Panc1 (cell line): ENCODE data around the gene CYP4B1. TPM values are rescaled to one million over a fixed set of nuclear protein-coding genes. Genes with fewer than 3 reads are reported as not detected.

ENCODE experiments used
- ATAC-seq: fragments of 200-7000 bp; cut with Tn5 transposase; 2 replicates; pipeline ENCODE4 v1.9.1; 2020; ENCODE audit warnings: mild to moderate bottlenecking, moderate library complexity
- BruUV-seq: library from RNA; stranded (reverse); fragments of 400-500 nt; replicated peaks from 2 replicates; lab custom pipeline; 2021; lab: Mats Ljungman, UMichigan
- CTCF ChIA-PET: fragments of 300-600 bp; sonication (Branson Sonifier 250); formaldehyde crosslinking; loops from one replicate; lab custom pipeline; 2022; ENCODE audit warnings: antibody characterized with exemption; lab: Charles Lee
- POLR2A ChIA-PET: fragments of 300-600 bp; sonication (Branson Sonifier 250); formaldehyde crosslinking; loops from one replicate; lab custom pipeline; 2022; ENCODE audit warnings: antibody characterized with exemption; lab: Charles Lee
- DNase-seq: peaks from one replicate; pipeline ENCODE4 v3.0.0-alpha.2; 2010; ENCODE audit warnings: low read depth, low spot score
- H3K27ac ChIP-seq: 2 replicates; pipeline ENCODE4 v1.5.1; 2011; ENCODE audit warnings: mild to moderate bottlenecking, low read length, inconsistent platforms
- H3K27me3 ChIP-seq: fragments of 200-500 bp; sonication (Bioruptor generic); 2 replicates; pipeline ENCODE4 v1.6.0; 2014; ENCODE audit warnings: low read length, inconsistent platforms; ENCODE audit not compliant: control insufficient read depth, insufficient read depth
- H3K36me3 ChIP-seq: fragments of 200-500 bp; sonication (Bioruptor generic); 2 replicates; pipeline ENCODE4 v1.5.1; 2014; ENCODE audit warnings: inconsistent platforms, mild to moderate bottlenecking, low read length, moderate library complexity; ENCODE audit not compliant: control insufficient read depth, insufficient read depth
- H3K4me1 ChIP-seq: 2 replicates; pipeline ENCODE4 v1.5.1; 2011; ENCODE audit warnings: inconsistent platforms, mild to moderate bottlenecking, low read length, moderate library complexity; ENCODE audit not compliant: control insufficient read depth, insufficient read depth
- H3K4me3 ChIP-seq, 2 experiments: 2 replicates each; pipeline ENCODE4 v1.5.1; 2011 to 2012; ENCODE audit warnings: low read depth in 2 of 2, low read length in 2 of 2, mild to moderate bottlenecking in 2 of 2, inconsistent platforms in 1 of 2, moderate library complexity in 1 of 2
- H3K9me3 ChIP-seq: fragments of 200-500 bp; sonication (Bioruptor generic); 2 replicates; pipeline ENCODE4 v1.5.1; 2014; ENCODE audit warnings: low read depth, mild to moderate bottlenecking, inconsistent platforms, low read length, moderate library complexity; ENCODE audit not compliant: control insufficient read depth, insufficient read depth
- POLR2AphosphoS5 ChIP-seq: IDR thresholded peaks from 2 replicates; pipeline ENCODE4 v1.6.1; 2012; ENCODE audit warnings: mild to moderate bottlenecking, low read depth, low read length, moderate library complexity
- SIN3A ChIP-seq: IDR thresholded peaks from 2 replicates; pipeline ENCODE4 v1.6.1; 2012; ENCODE audit warnings: low read depth, mild to moderate bottlenecking, low read length, moderate library complexity, borderline replicate concordance; ENCODE audit not compliant: insufficient read depth
- TCF7L2 ChIP-seq: IDR thresholded peaks from 2 replicates; pipeline ENCODE4 v1.6.1; 2011; ENCODE audit warnings: mild to moderate bottlenecking, low read depth, low read length, inconsistent platforms
- in situ Hi-C: cut with HindIII; loops from 2 replicates; pipeline ENCODE4 v1.10.0; 2016; ENCODE audit warnings: low sequenced_read_pairs, low pct_unique_long_range_greater_than_20kb
- intact Hi-C: fragments of 100-400 bp; cut with micrococcal nuclease; formaldehyde crosslinking; loops from one replicate; pipeline ENCODE4 v1.10.0; 2022; ENCODE audit not compliant: unreplicated experiment
- total RNA-seq: library from RNA; stranded (reverse); gene quantifications from one replicate; pipeline ENCODE4 v1.2.1, GENCODE V29; 2021; ENCODE audit not compliant: unreplicated experiment
- TF ChIP-seq, protein P1 (sequence below), 2 experiments: IDR thresholded peaks; 2 replicates each; pipeline ENCODE4 v1.6.1; 2011 to 2012; ENCODE audit warnings: low read depth in 2 of 2, control low read depth in 1 of 2, low read length in 1 of 2, mild to moderate bottlenecking in 1 of 2, moderate library complexity in 1 of 2; ENCODE audit not compliant: insufficient read depth in 1 of 2
- TF ChIP-seq, protein P2 (sequence below): fragments of 450-650 bp; IDR thresholded peaks from 2 replicates; pipeline ENCODE4 v1.5.1; 2017; ENCODE audit warnings: mild to moderate bottlenecking

Gene CYP4B1
- total RNA-seq, 1 experiment from 2014 or later = not detected

DNA sequence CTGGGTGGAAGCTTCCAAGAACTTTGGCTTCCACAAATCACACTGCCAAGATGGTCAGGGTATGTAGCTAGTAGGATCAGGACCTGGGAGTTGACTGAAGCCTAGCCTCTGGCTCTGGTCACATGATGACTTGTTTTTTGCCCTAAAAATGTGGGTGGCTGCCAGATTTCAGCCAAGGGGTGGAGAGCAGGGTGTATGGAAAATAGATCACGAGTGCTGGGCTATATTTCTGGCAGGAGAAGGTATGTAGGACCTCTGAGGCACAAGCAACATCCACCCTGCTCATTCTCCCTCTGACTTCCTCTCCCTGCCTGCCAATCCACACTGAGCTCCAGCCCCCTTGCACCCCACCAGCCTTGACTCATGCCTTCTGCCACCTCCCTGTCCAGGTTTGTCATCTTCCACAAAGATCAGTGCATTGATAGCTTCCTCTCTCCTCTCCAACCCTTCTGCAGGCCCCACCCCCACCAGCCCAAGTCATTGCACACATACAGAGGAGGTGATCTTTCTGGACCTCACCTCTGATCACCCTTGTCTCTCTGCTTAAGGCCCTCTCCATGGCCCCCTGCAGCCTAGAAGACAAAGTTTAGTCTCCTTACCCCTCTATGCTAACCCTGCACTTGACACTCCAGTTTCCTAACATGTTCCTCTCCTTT lies 8.3 kb upstream of the CYP4B1 start:
- POLR2A ChIA-PET = no interaction called here
- intact Hi-C loops (no loop called here), in situ Hi-C loops (no loop called here)
- no peak overlapping the region for H3K27ac ChIP-seq
- no peaks in the 10 kb centered on the region; the same call in 1 of the 2 replicates for H3K9me3 ChIP-seq
- TF ChIP-seq POLR2AphosphoS5 (no peak), TCF7L2 (no peak), SIN3A (no peak)
- TF ChIP-seq, protein P1, sequence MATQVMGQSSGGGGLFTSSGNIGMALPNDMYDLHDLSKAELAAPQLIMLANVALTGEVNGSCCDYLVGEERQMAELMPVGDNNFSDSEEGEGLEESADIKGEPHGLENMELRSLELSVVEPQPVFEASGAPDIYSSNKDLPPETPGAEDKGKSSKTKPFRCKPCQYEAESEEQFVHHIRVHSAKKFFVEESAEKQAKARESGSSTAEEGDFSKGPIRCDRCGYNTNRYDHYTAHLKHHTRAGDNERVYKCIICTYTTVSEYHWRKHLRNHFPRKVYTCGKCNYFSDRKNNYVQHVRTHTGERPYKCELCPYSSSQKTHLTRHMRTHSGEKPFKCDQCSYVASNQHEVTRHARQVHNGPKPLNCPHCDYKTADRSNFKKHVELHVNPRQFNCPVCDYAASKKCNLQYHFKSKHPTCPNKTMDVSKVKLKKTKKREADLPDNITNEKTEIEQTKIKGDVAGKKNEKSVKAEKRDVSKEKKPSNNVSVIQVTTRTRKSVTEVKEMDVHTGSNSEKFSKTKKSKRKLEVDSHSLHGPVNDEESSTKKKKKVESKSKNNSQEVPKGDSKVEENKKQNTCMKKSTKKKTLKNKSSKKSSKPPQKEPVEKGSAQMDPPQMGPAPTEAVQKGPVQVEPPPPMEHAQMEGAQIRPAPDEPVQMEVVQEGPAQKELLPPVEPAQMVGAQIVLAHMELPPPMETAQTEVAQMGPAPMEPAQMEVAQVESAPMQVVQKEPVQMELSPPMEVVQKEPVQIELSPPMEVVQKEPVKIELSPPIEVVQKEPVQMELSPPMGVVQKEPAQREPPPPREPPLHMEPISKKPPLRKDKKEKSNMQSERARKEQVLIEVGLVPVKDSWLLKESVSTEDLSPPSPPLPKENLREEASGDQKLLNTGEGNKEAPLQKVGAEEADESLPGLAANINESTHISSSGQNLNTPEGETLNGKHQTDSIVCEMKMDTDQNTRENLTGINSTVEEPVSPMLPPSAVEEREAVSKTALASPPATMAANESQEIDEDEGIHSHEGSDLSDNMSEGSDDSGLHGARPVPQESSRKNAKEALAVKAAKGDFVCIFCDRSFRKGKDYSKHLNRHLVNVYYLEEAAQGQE (IDR thresholded peaks at IDR 0.05; ENCODE audit: insufficient read depth in 1 of 2, low read depth in 2 of 2, low read length in 1 of 2) = no peak
- TF ChIP-seq, protein P2, sequence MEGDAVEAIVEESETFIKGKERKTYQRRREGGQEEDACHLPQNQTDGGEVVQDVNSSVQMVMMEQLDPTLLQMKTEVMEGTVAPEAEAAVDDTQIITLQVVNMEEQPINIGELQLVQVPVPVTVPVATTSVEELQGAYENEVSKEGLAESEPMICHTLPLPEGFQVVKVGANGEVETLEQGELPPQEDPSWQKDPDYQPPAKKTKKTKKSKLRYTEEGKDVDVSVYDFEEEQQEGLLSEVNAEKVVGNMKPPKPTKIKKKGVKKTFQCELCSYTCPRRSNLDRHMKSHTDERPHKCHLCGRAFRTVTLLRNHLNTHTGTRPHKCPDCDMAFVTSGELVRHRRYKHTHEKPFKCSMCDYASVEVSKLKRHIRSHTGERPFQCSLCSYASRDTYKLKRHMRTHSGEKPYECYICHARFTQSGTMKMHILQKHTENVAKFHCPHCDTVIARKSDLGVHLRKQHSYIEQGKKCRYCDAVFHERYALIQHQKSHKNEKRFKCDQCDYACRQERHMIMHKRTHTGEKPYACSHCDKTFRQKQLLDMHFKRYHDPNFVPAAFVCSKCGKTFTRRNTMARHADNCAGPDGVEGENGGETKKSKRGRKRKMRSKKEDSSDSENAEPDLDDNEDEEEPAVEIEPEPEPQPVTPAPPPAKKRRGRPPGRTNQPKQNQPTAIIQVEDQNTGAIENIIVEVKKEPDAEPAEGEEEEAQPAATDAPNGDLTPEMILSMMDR = no peak
- no peak for ATAC-seq
- DNase-seq = no peak
- H3K36me3 ChIP-seq = no peaks in the 10 kb centered on the region
- H3K4me1 ChIP-seq = no peaks in the 10 kb centered on the region
- H3K4me3 ChIP-seq = no peak overlapping the region
- no TSS peak for BruUV-seq
- CTCF ChIA-PET = no interaction called here
- H3K27me3 ChIP-seq = 0 out of 2 replicates have a peak, but pooled peaks cover 2% of the 10 kb centered on the region

DNA sequence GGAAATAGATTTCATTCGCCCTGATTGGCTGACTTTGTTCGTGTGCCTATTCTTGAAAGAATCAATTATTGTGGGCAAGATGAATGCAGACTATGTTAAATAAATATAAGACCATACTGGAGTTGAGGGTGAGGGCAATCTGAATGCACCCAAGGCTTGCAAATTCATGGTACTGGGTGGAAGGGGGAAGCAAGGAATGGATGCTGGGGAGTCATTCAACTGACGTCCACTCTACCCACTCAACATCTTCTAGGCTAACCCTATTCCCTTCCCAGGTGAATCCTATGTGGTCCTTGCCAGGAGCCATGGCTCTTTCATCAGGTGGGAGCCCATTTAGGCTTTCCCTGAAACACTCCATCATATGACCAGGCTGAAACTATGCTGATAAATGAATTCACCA lies 5.7 kb upstream of the CYP4B1 start:
- ATAC-seq (no peak), DNase-seq (no peak)
- ChIA-PET POLR2A (no interaction called here), CTCF (no interaction called here)
- Histone ChIP-seq H3K27ac (no peak overlapping the region), H3K4me3 (no peak overlapping the region), H3K4me1 (no peaks in the 10 kb centered on the region), H3K36me3 (no peaks in the 10 kb centered on the region), H3K27me3 (0 out of 2 replicates have a peak, but pooled peaks cover 2% of the 10 kb centered on the region), H3K9me3 (no peaks in the 10 kb centered on the region)
- TF ChIP-seq SIN3A = no peak
- TF ChIP-seq TCF7L2 = no peak
- TF ChIP-seq, protein P1 (IDR thresholded peaks at IDR 0.05; ENCODE audit: insufficient read depth in 1 of 2, low read depth in 2 of 2, low read length in 1 of 2) = no peak
- TF ChIP-seq POLR2AphosphoS5 = no peak
- TF ChIP-seq, protein P2 = no peak
- no TSS peak for BruUV-seq
- intact Hi-C loops = no loop called here
- in situ Hi-C loops = no loop called here
